ENCODE measurements around the gene RAB3D.
"Not testable (repeated sequence)": the region's sequence is repeated elsewhere in the genome, so short reads cannot be mapped to it uniquely, and the experiment has no call there.

Gene RAB3D

DNA sequence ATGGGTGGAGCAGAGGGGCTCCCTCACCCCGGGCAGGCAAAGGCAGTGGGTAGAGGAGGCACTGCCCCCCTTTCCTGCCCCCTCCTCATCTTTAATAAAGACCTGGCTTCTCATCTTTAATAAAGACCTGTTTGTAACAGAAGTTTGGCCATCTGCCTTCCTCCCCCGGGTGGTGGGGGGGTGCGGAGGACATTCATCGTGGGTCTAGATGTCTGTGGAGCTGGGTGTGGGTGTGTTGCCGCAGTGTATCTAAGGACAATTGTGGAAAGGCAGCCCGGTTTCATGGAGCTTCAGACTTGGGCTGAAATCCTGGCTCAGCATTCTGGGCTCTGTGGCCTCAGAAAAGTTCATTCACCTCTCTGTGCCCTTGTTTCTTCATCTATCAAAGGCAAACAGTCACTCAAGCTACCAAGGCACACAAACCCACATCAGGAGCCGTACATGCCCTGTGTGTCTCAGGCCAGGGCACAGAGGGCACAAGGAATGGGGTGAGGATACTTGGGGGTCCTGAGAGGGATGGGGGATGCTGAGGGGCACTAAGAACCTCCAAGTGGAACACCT lies 26.2 kb upstream of the RAB3D start:
- no peak for DNase-seq (ENCODE audit: low read depth)

DNA sequence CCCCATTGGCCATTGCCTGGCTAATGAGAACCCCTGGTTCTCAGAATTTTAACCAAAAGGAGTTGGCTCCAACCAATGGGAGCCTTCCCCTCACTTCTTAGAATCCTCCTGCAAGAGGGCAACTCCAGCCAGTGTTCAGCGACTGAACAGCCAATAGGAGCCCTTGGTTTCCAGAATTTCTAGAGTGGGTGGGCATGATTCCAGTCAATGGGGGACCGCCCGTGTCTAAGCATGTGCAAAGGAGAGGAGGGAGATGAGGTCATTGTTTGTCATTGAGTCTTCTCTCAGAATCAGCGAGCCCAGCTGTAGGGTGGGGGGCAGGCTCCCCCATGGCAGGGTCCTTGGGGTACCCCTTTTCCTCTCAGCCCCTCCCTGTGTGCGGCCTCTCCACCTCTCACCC lies 25.5 kb upstream of the RAB3D start:
- no peak for DNase-seq (ENCODE audit: low read depth)

DNA sequence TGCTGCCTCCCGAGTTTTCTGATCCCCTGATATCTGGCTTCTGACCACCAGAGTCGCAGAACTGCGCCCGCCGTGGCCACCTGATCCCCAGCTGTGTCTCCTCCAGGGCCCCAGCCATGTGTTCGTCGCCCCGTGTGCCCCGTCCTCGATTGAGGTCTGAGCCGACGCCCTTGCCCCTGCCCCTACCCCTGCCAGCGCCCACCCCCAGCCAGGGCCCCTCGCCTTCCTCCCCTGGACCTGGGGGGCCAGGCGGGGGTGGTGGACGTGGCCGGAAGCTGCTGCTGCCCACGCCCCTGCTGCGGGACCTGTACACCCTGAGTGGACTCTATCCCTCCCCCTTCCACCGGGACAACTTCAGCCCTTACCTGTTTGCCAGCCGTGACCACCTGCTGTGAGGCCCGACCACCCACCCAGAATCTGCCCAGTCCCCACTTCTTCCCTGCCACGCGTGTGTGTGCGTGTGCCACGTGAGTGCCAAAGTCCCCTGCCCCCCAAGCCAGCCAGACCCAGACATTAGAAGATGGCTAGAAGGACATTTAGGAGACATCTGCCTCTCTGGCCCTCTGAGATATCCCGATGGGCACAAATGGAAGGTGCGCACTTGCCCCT lies 24.9 kb upstream of the RAB3D start:
- DNase-seq (ENCODE audit: low read depth) = no peak

DNA sequence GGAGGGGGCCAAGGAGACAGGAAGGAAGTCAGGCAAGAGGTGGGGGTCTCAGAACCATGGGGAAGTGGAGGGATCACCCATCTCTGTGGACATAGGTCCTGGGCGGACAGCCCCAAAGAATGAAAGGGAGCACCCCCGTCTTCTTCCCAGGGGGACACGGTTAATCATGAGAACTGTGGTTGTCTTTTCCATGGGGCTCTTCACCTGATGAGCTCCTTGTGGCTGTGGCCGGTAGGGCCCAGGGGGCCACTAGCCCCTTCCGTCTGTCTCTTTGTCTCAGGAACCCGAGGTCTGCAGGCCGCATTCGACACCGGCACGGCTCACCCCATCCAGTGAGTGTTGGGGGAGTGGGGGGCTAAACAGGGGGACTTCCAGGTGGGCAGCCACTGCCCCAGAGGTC lies 24.4 kb upstream of the RAB3D start:
- DNase-seq (ENCODE audit: low read depth) = no peak

DNA sequence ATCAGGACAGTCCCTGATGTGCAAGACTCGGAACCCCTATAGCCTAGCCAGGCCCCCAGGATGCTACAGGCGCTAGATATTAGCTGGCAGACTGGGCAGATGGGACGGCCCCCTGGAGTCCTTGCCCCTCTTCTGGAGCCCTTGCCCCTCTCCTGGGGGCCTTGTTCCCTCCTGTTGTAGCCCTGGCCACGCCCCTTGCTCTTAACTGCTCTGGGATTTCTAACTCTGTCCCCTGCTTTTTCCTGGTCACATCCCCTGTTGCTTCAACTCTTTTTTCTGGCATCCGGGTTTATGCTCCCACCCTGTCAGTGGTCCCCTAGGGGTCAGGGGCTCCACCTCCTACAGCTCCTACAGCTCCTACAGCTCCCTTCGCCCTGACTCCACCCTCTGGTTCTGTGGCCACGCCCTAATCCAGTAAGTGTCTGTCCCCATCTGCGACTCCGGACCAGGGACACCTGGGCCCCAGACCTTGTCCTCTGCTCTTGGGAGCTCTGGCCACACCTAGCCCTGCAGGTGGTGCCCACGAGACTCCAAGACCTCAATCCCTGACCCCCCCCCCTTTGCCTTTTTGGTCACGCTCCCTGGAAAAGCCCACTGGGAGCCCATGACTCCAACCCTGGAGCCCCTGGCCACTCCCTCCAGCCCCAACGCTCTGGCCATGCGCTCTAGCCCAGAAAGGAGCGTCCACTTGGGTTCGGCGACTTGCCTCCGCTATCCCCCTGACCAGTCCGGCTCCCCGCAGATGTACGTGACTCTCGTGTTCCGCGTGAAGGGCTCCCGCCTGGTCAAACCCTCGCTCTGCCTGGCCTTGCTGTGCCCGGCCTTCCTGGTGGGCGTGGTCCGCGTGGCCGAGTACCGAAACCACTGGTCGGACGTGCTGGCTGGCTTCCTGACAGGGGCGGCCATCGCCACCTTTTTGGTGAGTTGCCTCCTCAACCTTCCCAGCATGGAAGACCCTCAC lies 22.6 kb upstream of the RAB3D start:
- DNase-seq (ENCODE audit: low read depth) = no peak

DNA sequence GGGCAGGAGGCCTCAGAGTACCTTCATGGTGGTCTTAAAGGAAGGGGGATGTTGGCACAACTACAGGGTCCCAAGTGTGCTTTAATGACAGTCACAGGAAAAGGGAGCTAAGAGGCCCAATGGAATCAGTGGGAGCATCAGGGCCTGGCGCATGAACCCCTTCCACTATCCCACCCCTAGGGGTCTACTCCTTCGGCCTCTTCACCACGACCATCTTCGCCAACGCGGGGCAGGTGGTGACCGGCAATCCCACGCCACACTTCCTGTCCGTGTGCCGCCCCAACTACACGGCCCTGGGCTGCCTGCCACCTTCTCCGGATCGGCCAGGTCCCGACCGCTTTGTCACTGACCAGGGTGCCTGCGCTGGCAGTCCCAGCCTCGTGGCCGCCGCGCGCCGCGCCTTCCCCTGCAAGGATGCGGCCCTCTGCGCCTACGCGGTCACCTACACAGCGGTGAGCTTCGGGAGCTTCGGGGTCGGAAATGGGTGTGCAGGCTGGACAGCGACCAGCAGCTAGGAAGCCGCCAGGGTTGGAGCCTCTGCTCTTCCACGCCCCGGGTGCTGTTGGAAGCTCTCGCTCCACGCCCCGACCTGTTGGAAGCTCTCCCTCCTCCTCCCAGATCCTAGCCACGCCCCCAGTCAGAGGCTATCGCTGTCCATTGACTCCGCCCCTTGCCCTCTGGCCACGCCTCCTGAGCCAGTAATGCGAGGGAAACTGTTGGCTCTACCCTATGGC lies 21.7 kb upstream of the RAB3D start:
- DNase-seq (ENCODE audit: low read depth) = no peak

DNA sequence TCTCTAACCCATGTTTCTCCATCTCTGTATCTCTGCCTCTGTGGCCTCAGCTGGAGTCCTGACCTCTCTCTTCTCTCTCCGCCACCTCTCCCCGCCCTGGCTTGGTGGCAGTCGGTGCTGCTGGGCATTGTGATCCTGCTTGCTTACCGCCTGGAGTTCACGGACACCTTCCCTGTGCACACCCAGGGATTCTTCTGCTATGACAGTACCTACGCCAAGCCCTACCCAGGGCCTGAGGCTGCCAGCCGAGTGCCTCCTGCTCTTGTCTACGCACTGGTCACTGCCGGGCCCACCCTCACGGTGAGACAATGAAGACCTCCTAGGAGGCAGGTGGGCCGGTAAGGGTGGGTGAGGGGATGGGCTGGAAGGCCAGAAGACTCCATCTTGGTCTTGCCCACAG lies 20.0 kb upstream of the RAB3D start:
- no peak for DNase-seq (ENCODE audit: low read depth)

DNA sequence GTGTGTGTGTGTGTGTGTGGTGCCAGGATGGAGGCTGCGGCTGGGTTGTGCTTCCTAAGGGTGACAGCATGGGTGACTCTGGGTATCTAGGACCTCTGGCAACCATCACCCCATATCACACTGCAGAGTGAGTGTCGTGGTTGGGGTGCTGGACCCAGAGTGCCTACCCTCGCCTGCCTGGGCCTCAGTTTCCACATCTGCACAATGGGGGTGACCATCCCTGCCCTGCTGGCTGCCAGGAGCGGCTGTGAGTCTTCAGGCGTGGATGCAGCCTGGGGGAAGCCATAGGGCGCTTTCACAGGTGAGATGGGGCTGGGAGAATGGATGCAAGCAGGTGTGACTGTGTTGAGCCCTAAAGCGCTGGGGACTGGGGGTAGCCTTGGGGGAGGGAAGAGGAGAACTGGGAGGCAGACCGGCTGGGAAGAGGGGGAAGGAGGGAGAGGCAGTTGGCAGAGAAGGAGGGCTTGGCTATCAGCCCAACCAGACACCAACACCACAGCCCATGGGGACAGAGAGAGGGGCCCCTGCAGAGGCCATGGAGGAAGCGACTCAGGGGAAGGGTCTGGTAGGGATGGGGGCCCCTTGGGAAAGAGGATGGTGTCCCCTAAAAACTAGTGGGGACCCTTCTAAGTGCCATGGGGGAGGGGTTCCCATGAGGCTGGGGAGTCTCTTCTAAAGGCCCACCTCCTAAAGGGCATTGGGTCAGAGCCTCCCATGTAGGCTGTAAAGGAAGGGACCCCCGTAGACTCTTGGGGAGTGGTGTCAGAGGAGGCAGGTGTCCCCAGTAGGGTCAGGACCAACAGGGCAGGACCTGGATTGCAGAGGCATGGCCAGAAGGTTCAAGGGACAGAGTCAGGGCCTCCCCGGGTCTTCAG lies 17.5 kb upstream of the RAB3D start:
- DNase-seq (ENCODE audit: low read depth) = no peak

DNA sequence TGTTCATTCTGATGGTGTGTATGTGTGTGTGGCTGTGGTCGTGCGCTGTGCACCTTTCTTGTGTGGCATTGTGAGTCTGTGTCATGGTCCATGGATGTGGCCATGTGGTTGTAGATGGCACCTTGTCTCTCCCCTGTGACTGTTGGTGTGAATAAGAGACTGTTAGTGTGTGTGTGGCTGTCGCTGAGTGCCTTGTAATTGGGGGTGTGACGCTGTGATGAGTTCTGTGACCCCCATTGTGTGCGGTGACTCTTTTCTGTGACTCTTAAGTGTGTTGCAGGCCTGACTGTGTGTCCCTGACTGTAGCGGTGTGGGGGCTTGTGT lies 16.6 kb upstream of the RAB3D start:
- DNase-seq (ENCODE audit: low read depth) = no peak

DNA sequence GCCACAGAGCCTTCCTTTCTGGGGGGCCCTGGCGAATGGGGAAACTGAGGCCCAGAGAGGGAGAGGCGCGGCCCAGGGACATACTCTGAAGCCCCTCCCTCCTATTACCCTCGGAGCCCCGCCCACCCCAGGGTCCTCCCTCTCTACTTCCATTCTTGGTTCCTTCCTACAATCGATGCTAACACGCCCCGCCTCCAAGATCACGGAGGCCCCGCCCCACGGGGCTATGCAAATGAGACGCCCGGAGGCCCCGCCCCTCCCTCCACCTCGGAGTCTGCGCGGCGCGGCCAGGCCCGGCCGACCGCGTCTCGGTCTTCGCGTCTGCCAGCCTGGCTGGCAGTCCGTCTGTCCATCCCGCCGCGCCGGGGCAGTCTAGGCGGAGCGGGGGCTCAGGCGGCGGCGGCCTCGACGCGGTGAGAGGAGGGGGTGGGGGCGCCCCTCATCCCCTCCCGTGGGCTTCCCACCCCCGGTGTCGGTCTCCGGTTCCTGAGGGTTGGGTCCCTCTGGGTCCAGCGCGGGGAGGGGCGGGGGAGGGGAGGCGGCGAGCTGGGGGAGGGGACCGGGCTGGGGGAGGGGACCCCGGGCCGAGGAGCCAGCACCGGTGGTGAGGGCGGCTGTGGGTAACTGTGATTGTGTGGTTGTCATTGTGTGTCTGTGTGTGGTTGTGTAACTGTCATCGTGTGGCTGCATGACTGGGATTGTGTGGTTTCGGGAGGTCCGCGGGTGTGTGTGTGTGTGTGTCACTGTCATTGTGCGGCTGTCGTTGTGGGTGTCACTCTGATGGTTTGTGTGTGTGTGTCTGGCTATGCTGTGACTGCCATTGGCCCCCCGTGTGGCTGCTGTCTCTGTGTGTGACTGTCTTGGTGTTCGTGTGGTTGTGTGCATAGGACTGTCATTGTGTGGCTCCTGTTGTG lies 16.0 kb upstream of the RAB3D start, which contains the start of gene PLPPR2:
TSS of gene PLPPR2 (plus strand) at position 273 of the 914 bp plus-strand sequence. CDS start 2,242 bp downstream, outside the sequence.
- peak; percentile 77 for DNase-seq (ENCODE audit: low read depth)

DNA sequence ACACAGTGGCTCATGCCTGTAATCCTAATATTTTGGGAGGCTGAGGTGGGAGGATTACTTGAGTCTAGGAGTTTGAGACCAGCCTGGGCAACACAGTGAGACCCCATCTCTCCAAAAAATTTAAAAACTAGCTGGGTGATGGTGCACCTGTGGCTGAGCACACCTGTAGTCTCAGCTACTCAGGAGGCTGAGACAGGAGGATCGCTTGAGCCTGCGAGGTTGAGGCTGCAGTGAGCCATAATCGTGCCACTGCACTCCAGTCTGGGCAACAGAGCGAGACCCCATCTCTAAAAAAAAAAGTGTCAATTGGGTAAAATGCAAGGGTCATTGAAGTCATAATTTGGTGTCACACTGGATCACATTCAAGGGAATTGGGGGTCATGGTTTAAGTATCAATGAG lies 14.6 kb upstream of the RAB3D start:
- not testable (repeated sequence) for DNase-seq (ENCODE audit: low read depth)

DNA sequence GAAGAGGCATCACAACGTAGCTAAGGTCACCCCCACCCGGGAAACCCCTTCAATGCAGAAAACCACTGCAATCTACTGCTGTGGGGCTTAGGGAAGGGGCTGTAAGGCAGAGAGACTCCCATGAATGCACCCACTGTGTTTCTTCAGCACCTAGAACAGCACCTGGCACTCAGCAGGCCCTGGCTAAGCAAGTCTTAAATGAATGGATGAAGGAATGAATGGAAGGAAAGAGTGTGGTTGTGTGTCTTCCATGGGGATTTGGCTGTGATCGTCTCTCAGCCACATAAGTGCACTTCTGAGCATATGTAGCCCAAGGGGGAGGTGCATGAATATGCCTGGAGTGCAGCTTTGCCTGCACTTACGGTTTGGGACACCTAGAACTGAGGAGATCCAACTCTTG lies 9.7 kb upstream of the RAB3D start:
- no peak for DNase-seq (ENCODE audit: low read depth)

DNA sequence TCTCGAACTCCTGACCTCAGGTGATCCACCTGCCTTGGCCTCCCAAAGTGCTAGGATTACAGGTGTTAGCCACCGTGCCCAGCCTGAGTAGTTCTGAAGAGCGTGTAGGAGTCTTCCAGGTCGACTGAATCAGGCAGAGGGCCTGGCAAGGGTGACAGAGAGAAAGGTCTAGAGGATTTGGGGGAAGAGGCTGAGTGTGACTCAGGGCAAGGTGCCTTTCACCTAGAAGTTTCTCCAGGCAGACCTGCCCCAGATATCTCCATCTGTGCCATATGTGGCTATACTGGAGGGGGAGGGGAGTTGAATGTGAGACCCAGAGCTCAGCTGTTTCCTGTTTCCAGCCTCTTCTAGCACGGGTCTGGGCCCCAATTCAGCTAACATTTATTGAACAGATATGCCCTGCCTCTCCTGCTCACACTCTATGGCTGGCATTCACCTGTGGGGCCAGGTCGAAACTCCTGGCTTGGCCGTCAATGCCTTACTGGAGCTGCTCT lies 8.1 kb upstream of the RAB3D start:
- no peak for DNase-seq (ENCODE audit: low read depth)

DNA sequence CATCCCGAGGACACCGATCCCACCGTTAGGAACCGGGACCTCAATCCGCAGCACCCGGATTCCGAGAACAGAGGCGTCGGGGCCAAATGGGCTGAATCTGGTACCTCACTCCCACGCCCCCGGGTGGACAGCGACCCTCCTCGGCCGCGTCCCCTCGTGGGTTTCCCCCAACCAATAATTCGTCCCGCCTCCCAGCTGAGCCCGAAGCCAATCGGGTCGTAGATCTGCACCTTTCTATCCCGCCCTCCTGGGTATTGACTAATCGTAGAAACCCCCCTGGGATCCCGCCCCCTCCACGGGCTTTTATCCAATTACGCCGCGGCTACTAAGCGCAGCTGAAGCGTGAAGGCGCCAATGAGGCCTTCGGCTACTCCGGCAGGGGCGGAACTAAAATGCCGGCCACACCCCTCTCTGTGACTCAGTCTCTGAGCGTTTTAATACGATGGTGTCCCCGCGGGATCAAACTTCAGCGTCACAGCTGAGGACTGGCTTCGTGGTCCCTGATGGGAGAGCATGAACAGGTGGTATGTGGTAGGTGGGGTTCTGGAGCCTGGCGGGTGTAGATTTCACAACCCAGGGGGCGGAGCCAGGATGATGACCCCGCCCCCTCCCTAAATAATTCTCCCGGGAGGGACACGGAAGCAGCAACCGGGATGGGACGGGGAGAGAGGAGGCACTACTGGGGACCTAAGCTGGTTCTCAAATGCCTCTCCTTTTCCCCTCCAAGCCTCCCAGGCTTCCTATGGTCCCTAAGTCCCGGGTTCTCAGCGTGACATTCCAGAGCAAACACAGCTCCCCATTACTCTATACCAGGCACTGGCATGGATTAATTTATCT lies 6.9 kb upstream of the RAB3D start, which contains the start of the genes CCDC159 and TMEM205:
TSS of gene CCDC159 (plus strand) at position 416 of the 837 bp plus-strand sequence. CDS start at position 504, 88 bp downstream.
TSS of gene TMEM205 (minus strand) at position 165 of the 837 bp plus-strand sequence. CDS start 649 bp downstream, outside the sequence.
- DNase-seq (ENCODE audit: low read depth) = peak; percentile 99

DNA sequence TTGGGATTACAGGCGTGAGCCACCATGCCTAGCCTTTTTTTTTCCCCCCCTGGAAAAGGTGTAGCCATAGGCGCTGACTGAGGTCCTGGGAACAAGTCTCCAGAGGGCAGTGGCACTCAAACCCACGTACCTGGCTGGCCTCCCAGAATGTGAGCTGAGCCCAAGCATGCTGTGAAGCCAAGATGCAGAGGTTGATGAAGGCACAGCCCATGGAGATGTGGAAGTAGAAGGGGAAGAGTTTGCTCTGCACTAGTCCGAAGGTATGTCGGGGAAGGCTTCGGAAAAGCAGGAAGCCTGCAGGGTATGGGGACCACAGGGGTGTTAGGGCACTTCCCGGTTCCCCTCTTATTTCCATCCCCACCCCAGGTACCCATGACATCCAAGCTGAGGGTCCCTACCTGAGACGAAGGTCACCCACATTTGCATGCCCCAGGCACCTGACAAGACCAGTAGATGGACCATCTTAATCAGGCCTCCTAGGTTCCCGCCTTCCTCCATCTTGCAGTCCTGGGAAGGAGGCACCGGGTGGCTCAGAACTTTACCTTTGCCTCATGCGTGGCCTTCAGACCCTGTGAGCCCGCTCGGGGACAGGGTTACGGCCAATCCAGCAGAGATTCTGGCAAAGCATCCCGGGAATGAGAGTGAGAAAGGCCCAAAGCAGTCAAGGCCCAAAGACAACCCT lies 5.8 kb upstream of the RAB3D start:
- DNase-seq (ENCODE audit: low read depth) = no peak

DNA sequence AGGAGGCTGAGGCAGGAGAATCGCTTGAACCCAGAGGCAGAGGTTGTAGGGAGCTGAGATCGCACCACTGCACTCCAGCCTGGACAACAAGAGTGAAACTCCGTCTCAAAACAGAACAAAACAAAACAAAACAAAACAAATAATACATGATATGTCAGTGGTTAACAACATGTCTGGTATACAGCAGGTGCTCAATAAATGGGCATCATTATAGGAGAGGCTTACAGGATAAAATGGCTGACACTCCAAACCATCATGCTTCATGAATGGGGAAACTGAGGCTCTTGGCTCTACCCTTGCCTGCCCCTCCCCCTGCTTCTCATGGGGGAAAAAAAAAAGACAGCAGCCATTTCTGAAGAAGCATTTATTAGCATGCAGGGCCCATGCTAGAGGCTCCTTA lies 3.0 kb upstream of the RAB3D start:
- no peak for DNase-seq (ENCODE audit: low read depth)

DNA sequence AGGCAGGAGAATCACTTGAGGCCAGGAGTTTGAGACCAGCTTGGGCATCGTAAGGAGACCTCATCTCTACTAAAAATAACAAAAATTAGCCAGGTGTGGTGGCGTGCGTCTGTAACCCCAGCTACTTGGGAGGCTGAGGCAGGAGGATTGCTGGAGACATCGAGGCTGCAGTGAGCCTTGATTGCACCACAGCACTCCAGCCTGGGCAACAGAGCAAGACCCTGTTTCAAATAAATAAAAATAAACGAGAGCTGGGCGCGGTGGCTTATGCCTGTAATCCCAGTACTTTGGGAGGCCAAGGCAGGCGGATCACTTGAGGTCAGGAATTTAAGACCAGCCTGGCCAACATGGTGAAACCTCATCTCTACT lies 626 bp upstream of the RAB3D start:
- DNase-seq (ENCODE audit: low read depth) = not testable (repeated sequence)

DNA sequence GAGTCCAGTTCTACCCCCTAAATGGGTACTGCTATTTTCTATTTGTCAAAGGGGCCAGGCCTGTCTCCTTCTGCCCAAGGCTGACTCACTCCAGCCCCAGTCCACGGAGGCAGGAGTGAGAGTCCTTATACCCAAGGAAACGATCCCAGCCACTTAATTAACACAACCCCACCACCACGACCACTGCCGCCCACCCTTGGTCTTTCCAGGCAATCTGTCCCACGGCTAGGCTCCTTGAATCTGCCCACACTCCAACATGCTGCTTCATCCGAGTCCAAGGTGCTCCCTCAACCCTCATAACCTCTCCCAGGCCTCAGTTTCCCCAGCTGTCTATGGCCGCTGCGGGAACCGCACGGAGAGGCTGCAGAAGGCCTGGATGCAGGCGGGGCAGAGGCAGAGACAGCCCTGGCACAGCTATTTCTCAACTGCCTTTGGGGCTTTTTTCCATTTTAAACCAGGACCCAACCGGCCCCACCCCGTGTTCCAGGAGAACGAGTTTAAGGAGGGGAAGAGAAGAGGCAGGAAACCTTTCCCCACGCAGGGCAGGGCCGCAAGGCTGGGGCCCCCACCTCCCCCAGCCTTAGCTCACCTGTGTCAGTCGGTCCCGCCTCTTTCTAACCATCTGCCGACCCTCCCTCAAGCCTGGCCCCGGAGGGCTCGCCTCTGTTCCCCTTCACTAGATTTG lies 746 bp downstream of the RAB3D start:
- no peak for DNase-seq (ENCODE audit: low read depth)

Data from stimulated activated CD4-positive, alpha-beta T cell treated with anti-CD3 and anti-CD28 coated beads, Interleukin-2, amount 100 ng/mL, for 4 hours (primary cell).